ENCODE data around the gene HS3ST6.

GRCh38 chr16:1914084-1914608 lies 4.1 kb downstream of the HS3ST6 start:
- TF ChIP-seq GATA2 (IDR thresholded peaks at IDR 0.05; ENCODE audit: low read depth, low read length) = no peak
- no peak for TF ChIP-seq GATA3 (IDR thresholded peaks at IDR 0.05; ENCODE audit: low read depth, low read length)
